ENCODE measurements around the gene CDC45.
"Not testable (repeated sequence)": the region's sequence is repeated elsewhere in the genome, so short reads cannot be mapped to it uniquely, and the experiment has no call there.

CDC45 gene

DNA sequence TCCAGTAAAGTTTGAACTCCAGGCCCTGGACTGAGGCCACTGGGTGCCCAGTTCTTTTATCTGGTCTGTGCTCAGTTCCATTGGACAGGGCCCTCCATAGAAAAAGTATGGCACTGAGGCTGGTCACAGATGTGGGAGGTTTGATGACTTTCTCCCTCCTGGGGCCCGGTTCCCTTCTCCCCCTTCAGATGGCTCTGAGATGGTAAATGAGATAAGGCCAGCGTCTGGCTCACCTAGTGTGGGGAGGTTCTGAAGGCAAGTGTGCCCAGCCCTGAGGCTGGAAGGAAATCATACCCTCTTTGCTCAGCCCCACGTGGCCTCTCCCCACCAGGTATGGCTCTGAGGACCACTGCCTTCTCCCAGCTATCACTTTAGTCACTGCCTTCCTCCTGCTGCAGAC is 45.9 kb downstream of the CDC45 start:
- no peak for DNase-seq

DNA sequence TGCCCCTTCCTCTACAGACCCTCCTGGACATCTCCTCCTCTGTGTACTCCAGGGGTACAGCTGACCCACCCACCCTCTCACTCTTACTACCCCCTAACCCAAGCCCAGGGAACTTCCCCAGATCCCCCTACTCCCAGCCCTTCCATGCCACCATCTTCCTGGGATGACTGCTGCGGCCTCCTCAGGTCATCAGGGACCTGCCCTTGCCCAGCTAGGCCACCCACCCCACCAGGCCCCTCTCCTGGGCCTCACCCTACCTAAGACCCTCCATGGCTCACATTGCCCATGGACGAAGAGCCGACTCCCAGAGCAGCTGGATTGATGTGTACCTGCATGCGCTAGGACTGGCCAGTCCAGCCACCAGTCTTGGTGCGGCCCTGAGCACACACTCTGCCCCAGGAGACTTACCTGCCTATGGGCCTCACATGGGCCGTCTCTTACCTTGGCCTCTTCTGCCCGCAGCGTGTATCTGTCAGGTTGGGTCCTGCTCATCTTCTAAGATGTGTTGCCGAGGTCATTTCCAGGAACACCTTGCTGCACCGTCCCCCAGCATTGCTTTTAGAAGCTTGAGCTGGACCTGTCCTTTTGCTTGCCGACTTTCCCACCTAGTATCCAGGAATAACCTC is 46.5 kb downstream of the CDC45 start:
- no peak for DNase-seq

DNA sequence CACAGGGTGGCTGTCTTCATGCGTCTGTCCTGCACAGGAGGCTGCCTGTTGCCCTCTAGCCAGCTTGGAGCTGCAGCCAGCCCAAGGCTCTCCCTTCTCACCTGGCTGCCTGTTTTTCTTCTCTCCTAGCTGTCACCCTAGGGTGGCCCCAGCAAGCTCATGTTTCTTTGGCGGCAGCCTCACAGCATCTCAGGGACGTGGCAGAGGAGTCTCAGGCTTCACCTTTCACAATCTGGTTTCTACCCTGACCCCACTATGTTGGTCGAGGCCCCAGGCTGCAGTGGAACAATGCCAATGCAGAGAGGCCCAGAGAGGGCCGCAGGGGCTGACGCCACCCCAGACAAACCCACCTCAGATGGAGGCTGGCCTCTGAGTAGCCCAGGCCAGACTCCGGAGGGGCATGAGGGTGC is 47.0 kb downstream of the CDC45 start:
- no peak for DNase-seq

DNA sequence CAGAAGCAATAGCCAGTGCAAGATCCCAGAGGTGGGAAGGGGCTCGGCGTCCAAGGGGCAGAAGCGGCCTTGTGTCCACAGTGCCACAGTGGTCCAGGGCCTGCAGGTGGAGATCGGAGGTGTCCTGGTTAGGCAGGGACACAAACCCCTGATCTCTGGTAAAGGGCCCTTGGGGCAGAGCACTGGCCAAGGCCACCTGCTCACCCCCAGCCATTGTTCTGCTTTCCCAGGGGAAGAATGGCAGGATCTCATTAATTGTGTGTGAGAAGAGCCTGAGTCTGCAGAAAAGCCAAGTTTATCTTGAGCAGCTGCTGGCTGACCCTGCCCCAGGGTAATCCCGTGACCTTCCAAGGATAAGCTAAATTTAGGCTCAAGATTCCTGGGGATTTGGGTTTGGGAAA is 47.6 kb downstream of the CDC45 start:
- DNase-seq = no peak

DNA sequence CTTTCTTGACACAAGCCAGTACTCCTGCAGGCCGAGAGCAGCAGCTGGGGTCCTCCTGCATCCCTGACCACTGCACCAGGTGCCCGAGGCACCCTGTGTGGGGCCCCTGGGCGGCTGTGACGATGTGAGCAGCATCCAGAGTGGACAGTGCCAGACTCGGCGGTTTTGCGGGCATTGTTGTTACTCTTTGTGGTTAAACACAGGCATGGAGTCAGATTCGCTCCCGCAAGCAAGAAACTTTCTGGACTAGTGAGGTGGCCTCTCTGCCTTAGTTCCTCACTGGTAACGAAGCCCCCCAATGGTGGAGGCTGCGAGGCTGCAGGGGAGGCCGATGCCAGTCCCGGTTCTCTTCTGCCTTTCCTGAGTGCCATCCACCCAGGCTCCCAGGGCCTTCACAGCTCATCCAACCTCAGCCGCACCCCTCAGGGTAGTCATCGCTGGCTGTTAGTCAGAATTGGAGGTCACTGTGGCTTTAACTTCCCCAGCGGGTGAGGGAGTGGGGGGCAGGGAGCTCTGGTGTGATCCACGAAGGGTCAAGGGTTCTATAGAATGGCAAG is 48.2 kb downstream of the CDC45 start:
- DNase-seq = no peak

DNA sequence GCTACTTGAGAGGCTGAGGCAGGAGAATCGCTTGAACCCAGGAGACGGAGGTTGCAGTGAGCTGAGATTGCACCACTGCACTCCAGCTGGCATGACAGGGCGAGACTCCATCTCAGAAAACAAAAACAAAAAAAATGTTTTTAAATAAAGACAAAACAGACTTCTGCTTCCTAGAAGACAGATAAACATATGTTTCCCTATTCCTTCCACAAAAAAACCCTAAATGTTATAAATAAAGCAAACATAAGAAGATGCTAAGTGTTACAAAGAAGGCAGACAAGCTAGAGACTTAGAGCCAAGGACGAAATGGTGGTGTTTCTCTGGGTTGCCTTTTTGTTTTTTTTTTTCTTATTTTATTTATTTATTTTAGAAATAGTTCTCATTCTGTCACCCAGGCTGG is 50.1 kb downstream of the CDC45 start:
- no peak for DNase-seq

DNA sequence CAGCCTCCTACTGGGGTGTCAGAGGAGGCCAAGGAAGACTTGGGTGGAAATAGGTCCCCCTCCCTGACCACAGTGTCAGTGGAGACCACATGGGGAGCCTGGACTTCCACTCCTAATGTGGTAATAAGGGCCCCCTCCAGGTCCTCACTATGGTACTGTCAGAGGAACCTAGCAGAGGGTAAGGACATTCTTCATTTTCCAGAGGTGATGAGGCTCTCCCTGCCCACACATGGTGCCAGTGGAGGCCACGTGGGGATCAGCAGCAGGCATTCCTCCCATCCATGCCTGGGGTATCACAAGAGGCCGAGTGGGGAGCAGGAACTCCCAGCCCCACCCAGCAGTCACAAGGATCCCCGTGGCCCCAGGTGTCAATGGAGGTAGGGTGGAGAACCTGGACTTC is 51.0 kb downstream of the CDC45 start:
- no peak for DNase-seq

DNA sequence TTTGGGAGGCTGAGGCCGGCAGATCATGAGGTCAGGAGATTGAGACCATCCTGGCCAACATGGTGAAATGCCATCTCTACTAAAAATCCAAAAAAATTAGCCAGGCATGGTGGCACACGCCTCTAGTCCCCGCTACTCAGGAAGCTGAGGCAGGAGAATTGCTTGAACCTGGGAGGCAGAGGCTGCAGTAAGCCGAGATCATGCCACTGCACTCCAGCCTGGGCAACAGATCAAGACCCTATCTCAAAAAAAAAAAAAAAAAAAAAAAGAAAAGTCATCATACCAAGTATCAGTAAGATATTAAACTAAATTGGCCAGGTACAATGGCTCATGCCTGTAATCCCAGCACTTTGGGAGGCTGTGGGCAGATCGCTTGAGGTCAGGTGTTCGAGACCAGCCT is 51.6 kb downstream of the CDC45 start:
- not testable (repeated sequence) for DNase-seq

DNA sequence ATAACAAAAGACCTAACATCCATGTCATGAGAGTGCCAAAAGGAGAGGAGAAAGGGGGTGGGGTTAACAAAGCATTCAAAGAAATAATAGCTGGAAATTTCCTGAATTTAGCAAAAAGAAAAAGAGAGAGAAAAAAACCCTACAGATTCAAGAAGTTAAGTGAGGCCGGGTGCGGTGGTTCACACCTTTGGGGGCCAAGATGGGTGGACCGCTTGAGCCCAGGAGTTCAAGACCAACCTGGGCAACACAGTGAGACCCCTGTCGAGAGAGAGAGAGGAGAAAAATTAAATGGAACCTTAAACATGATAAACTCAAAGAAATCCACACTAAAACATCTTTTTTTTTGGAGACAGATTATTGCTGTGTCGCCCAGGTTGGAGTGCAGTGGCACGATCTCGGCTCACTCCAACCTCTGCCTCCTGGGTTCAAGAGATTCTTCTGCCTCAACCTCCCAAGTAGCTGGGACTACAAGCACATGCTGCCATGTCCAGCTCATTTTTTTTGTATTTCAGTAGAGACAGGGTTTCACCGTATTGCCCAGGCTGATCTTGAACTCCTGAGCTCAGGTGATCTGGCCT is 53.4 kb downstream of the CDC45 start:
- no peak for DNase-seq

DNA sequence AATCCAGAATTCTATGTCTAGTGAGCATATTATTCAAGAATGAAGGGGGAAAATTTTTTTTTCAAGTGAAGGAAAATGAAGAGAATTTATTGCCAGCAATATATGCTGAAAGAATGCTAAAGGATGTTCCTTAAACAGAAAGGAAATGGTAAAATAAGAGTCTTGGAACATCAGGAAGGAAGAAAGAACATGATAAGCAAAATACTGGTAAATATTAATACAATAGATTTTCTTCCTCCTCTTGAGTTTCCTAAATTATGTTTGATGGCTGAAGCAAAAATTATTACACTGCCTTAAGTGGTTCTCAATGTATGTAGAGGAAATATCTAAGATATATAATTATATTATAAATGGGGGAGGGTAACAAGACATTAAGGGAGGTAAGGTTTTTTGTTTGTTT is 54.1 kb downstream of the CDC45 start:
- DNase-seq = no peak

DNA sequence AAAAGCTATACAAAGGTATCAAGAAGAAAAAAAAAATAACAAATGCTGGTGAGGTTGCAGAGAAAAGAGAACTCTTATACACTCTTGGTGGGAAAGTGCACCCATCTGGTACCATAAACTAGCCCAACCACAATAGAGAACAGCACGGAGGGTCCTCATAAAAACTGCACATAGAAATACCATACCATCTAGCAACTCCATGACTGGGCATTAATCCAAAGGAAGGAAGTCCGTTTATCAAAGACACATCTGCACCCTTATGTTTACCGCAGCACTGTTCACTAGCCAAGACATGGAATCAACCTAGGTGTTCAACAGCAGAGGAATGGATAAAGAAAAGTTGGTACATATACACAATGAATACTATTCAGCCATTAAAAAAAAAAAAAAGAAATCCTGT is 55.3 kb downstream of the CDC45 start:
- DNase-seq = no peak

DNA sequence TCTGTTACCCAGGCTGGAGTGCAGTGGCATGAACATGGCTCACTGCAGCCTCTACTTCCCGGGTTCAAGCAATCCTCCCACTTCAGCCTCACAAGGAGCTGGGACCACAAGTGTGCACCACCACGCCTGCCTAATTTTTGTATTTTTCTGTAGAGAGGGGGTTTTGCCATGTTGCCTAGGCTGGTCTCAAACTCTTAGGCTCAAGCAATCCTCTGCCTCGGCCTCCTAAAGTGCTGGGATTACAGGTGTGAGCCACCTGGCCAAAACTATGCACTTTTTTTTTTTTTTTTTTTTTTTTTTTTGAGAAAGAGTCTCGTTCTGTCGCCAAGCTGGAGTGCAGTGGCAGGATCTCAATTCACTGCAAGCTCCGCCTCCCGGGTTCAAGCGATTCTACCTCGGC is 56.8 kb downstream of the CDC45 start:
- DNase-seq = no peak

DNA sequence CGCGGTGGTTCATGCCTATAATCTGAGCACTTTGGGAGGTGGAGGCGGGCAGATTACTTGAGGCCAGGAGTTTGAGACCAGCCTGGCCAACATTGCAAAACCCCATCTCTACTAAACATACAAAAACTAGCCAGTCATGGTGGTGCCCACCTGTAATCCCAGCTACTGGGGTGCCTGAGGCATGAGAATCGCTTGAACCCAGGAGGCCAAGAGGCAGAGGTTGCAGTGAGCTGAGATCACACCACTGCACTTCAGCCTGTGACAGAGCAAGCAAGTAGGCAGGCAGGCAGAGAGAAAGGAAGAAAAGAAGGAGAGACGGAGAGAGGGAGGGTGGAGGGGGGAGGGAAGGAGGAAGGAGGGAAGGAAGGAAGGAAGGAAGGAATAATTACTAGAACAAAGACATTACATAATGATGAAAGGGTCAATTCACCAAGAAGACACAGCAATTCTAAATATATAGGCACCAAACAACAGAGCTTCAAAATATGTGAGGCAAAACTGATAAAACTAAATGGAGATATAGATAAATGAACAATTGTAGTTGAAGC is 58.3 kb downstream of the CDC45 start:
- DNase-seq = no peak

DNA sequence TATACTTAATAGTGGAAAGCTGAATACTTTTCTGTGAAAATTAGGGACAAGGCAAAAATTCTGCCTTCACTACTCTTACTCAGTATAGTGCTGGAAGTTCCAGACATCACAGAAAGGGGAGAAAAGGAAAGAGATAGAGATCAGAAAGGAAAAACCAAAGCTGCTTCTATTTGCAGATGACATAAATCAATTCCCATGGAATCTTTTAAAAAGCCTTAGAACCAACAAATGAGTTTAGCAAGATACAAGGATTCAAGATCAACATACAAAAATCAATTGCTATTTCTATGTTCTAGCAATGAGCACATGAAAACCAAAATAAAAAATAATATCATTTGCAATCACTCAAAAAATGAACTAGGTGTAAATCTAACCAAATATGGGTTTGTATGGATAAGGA is 60.7 kb downstream of the CDC45 start:
- DNase-seq = no peak

DNA sequence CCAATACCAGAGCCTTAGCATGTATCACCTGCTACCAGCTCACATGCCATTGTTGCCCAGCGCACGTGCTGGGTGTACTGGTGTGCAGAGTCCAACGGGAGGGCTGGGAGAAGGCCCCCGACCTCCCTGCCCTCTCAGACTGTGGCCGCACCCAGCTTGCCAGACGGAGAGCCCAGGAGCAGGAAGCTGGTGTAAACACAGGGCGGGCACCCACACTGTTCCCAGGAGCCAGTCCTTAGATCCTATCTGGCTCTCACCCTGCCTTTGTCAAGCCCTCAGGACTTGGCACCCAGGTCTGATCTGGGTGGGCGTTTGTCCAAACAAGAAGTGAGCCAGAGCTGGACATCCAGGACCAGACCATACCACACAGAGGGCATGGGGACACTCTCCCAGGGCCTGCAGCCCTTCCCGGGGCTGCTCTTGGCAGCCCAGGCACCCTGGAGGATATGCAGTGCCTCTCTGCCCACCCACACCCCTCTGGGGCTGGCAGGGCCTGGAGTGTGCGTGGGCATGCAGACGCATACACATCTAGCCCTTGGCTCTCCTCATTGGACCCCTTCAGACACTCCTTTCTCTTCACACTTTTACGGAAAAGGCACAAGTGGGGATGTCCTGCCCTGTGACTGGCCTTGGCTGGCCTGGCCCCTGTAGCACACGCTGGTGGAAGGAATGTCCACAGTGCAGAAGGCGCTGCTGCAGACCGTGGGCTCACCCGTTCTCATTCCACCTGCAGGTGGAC is 64.4 kb downstream of the CDC45 start:
- no peak for DNase-seq

DNA sequence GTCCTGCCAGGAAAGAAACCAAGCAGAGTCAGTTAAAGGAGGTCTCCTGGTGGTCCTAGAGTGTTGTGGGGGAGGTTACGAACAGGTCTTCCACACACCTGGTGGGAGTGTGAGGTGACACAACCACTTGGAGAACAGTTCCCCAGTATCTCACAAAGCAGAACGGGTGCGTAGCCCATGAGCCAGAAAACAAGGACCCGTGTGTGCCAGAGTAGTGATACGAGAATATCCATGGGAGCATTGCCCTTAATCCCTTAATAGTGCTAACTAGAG is 66.2 kb downstream of the CDC45 start:
- DNase-seq = no peak

DNA sequence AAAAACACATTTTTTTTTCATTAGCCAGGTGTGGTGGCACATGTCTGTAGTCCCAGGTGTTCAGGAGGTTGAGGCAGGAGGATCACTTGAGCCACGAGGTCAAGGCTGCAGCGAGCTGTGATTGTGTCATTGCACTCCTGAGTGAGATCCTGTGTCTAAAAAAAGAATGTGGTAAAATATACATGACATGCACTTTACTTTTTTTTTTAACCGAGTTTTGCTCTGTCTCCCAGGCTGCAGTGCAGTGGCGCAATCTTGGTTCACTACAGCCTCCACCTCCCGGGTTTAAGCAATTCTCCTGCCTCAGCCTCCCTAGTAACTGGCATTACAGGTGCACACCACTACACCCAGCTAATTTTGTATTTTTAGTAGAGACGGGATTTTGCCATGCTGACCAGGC is 67.0 kb downstream of the CDC45 start:
- no peak for DNase-seq

DNA sequence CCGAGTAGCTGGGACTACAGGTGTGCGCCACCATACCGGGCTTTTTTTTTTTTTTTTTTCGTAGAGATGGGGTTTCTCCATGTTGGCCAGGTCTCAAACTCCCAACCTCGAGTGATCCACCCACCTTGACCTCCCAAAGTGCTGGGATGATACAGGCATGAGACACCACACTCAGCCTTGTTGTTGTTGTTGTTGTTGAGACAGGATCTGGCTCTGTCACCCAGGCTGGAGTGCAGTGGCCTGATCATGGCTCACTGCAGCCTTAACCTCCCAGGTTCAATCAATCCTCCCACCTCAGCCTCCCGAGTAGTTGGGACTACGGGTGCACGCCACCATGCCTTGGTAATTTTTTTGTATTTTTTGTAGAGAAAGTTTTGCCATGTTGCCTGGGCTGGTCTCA is 67.9 kb downstream of the CDC45 start:
- no peak for DNase-seq

DNA sequence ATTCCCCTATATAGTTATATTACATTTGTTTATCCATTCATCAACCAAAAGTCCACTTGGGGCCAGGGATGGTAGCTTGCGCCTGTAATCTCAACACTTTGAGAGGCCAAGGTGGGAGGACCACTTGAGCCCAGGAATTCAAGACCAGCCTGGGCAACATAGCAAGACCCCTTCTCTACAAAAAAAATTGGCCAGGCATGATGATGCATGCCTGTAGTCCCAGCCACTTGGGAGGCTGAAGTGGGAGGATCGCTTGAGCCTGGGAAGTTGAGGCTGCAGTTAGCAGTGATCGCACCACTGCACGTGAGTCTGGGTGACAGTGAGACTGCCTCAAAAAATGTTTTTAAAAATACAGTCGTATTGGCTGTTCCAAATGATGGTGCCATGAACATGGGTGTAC is 68.7 kb downstream of the CDC45 start:
- not testable (repeated sequence) for DNase-seq

DNA sequence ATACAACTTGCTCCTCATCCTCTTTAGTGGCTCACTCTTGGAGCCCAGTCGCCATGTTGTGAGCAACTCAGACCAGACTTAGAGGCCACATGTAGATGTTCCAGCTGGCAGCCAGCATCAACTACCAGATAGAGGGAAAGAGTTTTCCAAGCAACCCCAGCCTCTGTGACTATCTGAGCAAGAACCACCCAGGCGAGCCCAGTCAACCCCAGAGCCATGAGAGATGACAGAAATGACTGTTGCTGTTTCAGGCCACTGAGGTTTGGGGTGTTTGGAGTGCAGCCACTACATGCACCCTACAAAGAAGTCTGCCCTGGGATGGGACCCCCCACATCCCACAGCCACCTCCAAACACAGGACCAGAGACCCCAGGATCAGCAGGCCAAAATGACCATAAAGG is 69.2 kb downstream of the CDC45 start:
- no peak for DNase-seq

DNA sequence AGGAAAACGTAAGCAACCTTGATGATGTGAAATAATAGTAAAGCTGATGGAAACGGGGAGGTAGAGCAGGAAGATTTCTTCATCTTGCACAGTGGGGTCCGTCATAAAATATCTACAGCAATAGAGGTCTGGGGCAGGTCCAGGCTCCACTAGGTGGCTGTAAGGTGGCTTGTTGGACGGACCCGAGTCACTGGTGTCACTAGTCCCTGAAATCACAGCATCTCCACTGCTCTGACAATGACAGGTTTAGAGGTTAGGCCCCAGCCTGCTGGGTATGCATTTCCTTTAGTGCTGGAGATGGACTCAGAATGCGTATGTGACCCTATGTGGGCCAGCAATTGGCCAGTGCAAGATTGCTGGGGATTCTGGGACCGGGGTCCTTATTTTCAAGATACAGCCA is 69.7 kb downstream of the CDC45 start:
- no peak for DNase-seq

DNA sequence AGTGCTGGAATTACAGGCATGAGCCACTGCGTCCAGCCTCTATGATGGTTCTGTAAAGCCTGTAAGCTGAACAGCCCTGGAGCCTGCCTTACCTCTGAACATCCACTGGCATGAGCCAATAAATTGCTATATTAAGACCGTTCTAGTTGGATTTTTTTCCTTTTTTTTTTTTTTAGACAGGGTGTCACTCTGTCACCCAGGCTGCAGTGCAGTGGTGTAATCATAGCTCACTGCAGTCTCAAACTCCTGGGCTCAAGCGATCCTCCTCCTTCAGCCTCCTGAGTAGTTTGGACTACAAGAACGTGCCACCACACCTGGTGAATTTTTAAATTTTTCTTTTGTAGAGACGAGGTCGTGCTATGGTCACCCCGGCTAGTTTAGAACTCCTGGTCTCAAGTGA is 70.7 kb downstream of the CDC45 start:
- no peak for DNase-seq

DNA sequence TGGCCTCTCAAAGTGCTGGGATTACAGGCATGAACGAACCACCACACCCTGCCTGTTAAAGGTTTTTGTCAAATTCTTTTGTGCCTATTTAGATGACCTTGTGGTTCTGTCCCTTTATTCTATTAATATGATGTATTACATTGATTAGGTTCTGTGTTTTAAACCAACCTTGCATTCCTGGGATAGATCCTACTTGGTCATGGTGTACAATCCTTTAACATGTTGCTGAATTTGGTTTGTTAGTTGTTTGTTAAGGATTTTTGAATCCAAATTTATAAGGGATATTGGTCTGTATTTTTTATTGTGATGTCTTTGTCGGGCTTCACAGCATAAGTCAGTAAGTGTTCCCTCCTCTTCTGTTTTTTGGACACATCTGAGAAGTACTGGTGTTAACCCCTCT is 73.5 kb downstream of the CDC45 start:
- DNase-seq = no peak

All from nucleus accumbens (tissue), 56 donors.